ENCODE data around the gene E2F2. TPM values are rescaled to one million over a fixed set of nuclear protein-coding genes. Genes with fewer than 3 reads are reported as not detected.

Gene E2F2
- total RNA-seq, 1 donor from 2014 or later, result 32.0 TPM

GRCh38 chr1:23461050-23461449, 70.0 kb downstream of the E2F2 start:
- H3K4me3 Mint-ChIP-seq, result no peak overlapping the region
- intact Hi-C loops (cut with micrococcal nuclease), result no loop called here
- H3K9me3 Mint-ChIP-seq, result no peaks in the 10 kb centered on the region
- no peaks in the 10 kb centered on the region for H3K4me1 Mint-ChIP-seq (ENCODE audit: low read depth)
- no peaks in the 10 kb centered on the region for H3K36me3 Mint-ChIP-seq (ENCODE audit: low read depth)
- DNase-seq (ENCODE audit: low spot score), result no peak
- peaks cover 17% of the 10 kb centered on the region for H3K27me3 Mint-ChIP-seq (ENCODE audit: insufficient read depth)
- H3K27ac Mint-ChIP-seq, result no peak overlapping the region

DNA sequence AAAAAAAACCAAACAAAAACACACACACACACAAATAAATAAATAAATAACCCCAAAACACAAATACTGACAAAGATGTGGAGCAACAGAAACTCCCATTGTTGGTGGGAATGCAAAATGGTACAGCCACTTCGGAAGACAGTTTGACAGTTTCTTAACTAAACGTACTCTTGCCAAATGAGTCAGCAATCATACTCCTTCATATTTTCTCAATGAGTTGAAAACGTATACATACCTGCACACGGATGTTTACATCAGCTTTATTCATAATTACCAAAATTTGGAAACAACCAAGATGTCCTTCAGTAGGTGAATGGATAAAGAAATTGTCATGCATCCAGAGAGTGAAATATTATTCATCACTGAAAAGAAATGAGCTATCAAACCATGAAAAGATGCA, 70.5 kb downstream of the E2F2 start:
- intact Hi-C loops (cut with micrococcal nuclease), result no loop called here
- Mint-ChIP-seq H3K4me1 (ENCODE audit: low read depth) (no peaks in the 10 kb centered on the region), H3K27me3 (ENCODE audit: insufficient read depth) (peaks cover 18% of the 10 kb centered on the region), H3K9me3 (no peaks in the 10 kb centered on the region), H3K36me3 (ENCODE audit: low read depth) (no peaks in the 10 kb centered on the region), H3K4me3 (no peak overlapping the region), H3K27ac (no peak overlapping the region)
- no peak for DNase-seq (ENCODE audit: low spot score)

GRCh38 chr1:23459338-23459757, 71.7 kb downstream of the E2F2 start:
- Mint-ChIP-seq H3K4me1 (ENCODE audit: low read depth) (no peaks in the 10 kb centered on the region), H3K27ac (no peak overlapping the region), H3K4me3 (no peak overlapping the region), H3K36me3 (ENCODE audit: low read depth) (no peaks in the 10 kb centered on the region), H3K9me3 (no peaks in the 10 kb centered on the region), H3K27me3 (ENCODE audit: insufficient read depth) (peaks cover 23% of the 10 kb centered on the region)
- intact Hi-C loops (cut with micrococcal nuclease), result no loop called here
- no peak for DNase-seq (ENCODE audit: low spot score)

Other genes with a start within 250 kb of the E2F2 start
- gene HNRNPR, start 186.9 kb downstream of the E2F2 start, total RNA-seq, result 241 and 247 TPM in 2 replicates
- 4.6 TPM in 2 replicates for gene ZNF436, start 161.4 kb downstream of the E2F2 start, total RNA-seq
- 2.0 and 2.6 TPM in 2 replicates for gene TCEA3, start 106.5 kb downstream of the E2F2 start, total RNA-seq
- not detected in 2 replicates for gene ASAP3, start 47.1 kb downstream of the E2F2 start, total RNA-seq
- 20.8 and 22.9 TPM in 2 replicates for gene ID3, start 28.3 kb upstream of the E2F2 start, total RNA-seq
- gene RPL11, start 160.6 kb upstream of the E2F2 start, total RNA-seq, result 1,058 and 1,119 TPM in 2 replicates
- gene ELOA, start 212.2 kb upstream of the E2F2 start, total RNA-seq, result 54.5 and 55.2 TPM in 2 replicates
- 83.2 and 83.4 TPM in 2 replicates for gene PITHD1, start 247.2 kb upstream of the E2F2 start, total RNA-seq

Data from activated T-helper 1 cell treated with anti-CD3 and anti-CD28 coated beads, Interleukin-12 subunit alpha, Interleukin-12 subunit beta, Interleukin-2, Interleukin-4 antibody, amounts not matched to agents 30 ng/mL and 10 ng/mL and 1 ng/mL, durations not matched to agents 14 hours and 24 hours and 36 hours (primary cell).